ENCODE results near the gene VPREB1.
"Not testable (repeated sequence)": the region's sequence is repeated elsewhere in the genome, so short reads cannot be mapped to it uniquely, and the experiment has no call there.

Gene VPREB1

GRCh38 chr22:22214819-22215329, 29.7 kb upstream of the VPREB1 start:
- DNase-seq (ENCODE audit: low read depth in 2 of 2): no peak

GRCh38 chr22:22215659-22216449, 28.7 kb upstream of the VPREB1 start:
- DNase-seq (ENCODE audit: low read depth in 2 of 2): no peak

GRCh38 chr22:22216450-22216959, 28.1 kb upstream of the VPREB1 start:
- no peak for DNase-seq (ENCODE audit: low read depth in 2 of 2)

DNA sequence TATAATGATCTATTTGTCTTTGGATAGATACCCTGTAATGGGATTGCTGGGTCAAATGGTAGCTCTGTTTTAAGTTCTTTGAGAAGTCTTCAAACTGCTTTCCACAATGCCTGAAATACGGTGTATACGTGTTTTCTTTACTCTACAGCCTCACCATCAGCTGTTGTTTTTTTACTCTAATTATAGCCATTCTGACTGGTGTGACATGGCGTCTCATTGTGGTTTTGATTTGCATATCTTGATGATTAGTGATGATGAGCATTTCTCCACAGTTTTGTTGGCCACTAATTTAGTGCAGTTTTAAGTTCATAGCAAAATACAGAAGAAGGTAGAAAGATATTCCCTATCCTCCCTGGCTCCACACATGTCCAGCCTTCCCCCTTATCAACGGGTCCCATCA, 26.3 kb upstream of the VPREB1 start:
- DNase-seq (ENCODE audit: low read depth in 2 of 2): no peak

DNA sequence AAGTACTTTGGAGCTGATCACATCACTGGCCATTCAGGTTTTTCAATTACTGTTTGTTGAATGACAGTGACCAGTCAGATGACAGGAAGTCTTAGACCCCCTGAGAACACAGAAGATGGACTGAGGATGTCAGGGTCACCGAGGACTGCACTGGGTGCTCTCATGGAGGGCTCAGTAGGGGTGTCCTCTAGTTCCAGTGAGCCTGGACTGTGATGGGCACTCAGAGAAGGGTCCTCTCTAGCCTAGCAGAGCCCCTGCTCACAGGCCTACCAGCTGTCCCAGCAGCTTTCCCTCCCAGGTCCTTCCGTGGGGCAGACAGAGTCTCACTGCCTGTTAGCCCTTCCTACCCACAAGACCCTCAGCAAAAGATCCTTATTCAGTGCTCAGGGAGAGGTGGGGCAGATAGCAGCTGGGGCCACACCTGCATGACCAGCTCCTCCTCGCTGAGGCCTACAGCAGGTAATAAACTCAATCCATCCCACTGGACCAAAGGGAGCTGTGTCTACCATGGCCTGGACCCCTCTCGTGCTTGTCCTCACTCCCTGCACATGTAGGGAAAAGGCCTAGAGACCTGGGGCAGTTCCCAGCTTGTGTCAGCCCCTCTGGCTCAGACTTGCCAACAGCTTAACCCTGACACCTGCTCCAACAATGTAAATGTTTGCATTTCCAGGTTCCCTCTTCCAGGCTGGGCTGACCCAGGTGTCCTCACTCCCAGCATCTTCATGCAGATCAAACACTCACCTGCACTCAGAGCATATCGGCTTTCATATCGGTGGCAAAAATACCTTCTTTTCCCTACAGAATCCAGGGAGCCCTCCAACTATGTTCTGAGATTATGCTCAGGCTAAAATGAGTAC, 25.2 kb upstream of the VPREB1 start:
- no peak for DNase-seq (ENCODE audit: low read depth in 2 of 2)

GRCh38 chr22:22221043-22221442, 23.5 kb upstream of the VPREB1 start:
- not testable (repeated sequence) for DNase-seq (ENCODE audit: low read depth in 2 of 2)

DNA sequence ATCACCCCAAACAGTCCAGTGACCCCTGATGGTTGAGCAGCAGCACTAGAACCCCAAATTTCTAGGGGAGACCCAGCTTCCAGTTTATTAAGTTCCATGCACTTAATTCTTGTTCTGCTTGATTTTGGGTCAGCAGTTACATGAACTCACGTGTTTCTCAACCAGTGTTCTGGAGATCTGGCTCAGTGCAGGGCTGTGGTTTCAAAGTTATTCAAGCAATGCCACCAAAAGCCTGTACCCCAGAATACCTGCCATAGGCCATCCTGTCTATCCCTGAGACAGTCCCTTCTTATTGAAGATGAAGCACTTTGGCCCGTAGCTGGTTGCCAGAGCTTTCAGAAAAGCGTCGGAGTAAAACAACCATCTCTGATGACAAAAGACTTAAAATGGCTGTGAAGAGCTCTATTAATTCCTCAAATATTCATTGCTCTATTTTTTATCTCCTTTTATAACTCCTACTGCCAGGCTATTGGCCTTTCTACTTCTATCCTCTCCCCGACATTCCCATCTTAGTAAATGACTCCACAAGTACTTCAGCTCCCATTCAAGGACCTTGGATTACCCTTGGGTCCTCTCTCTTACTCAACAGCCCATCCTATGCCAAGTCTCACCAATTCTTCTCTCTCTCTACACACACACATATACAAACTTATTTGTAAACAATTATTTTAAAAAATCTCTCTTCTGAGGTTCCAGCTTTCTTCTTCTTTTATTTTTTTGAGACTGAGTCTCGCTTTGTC, 18.0 kb upstream of the VPREB1 start:
- no peak for DNase-seq (ENCODE audit: low read depth in 2 of 2)

DNA sequence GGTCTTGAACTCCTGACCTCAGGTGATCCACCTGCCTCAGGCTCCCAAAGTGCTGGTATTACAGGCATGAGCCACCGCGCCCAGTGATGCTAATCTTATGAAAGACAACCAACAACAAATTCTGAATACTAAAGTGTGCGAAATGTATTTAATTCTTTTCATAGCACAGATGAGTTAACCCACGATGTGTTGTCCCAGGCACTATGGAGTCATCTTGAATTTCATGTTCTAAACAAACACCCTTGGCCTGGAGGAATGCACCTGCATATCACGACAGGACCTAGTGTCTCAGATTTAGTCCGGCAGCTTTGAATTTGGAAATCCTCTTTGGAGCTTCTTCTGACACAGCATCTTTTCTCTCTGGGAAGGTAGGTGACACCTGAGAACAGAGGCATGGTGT, 16.2 kb upstream of the VPREB1 start:
- no peak for DNase-seq (ENCODE audit: low read depth in 2 of 2)

DNA sequence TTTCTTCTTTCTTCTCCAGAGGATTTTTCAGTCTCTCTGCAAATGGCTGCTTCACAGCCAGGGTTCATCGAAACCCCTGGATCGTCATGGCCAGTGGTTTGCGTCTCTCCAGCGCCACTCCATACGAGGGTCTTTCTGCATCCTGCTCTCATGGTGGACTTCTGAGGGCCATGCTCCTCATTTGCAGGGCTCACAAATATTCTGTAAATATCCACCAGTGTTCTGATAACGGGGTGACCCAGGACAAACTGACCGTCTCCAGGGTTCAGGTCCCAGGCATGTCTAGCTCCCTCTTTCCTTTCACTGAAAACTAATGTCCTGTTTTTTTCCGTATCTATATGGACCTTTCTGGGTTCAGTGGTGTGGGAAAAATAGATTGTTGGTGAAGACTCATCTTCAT, 15.7 kb upstream of the VPREB1 start:
- DNase-seq (ENCODE audit: low read depth in 2 of 2): no peak

- no peak for DNase-seq (ENCODE audit: low read depth in 2 of 2)
Observed at GRCh38 chr22:22229683-22230420, 14.7 kb upstream of the VPREB1 start.

DNA sequence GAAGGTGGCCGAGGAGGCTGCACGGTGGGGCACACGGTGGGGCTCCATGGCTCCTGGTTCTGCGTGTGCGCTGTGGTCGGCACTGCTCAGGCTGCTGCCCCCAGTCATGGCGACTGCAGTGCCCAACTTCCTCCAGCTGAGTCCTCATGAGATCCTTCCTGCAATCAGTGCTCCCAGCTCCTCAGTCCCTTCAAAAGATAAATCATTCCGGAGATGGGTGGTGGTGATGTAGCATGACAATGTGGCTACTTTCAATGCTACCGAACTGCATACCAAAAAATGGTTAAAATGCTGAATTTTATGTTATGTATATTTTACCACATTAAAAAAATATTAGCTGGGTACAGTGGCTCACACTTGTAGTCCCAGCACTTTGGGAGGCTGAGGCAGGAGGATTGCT, 14.1 kb upstream of the VPREB1 start:
- DNase-seq (ENCODE audit: low read depth in 2 of 2): no peak

DNA sequence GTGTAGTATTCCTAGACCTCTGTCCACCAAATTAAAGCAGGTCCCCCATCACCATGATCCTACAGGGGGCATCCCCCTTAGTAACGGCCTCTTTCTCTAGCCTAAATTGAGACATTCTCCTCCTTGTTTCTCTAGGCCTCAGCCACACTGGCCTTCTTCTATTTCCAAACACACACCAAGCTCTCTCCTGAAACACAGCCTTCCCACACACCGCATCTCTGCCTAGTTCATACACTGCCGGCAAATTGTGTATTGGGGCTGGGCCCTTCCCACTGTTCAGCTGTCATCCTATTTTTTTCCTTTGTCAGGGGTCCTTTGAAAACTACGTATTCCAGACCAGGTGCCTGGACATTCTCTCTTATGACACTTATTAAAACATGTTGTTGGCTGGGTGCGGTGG, 11.5 kb upstream of the VPREB1 start:
- no peak for DNase-seq (ENCODE audit: low read depth in 2 of 2)

DNA sequence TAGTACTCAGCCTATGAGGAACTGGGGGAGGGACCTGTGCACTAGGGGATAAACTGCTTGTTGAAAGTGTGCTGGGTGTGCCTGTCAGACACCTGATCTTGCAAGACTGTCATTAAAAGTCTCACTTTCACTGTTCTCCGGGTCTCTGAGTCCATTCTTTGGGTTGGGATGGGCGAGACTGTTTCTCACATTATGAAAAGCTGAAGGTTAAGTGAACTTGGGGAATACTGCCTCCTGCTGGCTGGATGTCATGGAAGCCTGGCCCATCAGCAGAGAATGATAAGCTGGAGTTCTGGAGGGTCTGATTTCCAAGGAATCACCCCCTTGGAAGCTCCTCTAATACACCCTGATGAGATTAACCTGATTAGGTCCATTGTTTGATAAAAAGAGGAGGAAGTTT, 9.0 kb upstream of the VPREB1 start:
- DNase-seq (ENCODE audit: low read depth in 2 of 2): peak; percentile 14 to 38

- no peak for DNase-seq (ENCODE audit: low read depth in 2 of 2)
Observed at GRCh38 chr22:22237521-22237920, 7.1 kb upstream of the VPREB1 start.

DNA sequence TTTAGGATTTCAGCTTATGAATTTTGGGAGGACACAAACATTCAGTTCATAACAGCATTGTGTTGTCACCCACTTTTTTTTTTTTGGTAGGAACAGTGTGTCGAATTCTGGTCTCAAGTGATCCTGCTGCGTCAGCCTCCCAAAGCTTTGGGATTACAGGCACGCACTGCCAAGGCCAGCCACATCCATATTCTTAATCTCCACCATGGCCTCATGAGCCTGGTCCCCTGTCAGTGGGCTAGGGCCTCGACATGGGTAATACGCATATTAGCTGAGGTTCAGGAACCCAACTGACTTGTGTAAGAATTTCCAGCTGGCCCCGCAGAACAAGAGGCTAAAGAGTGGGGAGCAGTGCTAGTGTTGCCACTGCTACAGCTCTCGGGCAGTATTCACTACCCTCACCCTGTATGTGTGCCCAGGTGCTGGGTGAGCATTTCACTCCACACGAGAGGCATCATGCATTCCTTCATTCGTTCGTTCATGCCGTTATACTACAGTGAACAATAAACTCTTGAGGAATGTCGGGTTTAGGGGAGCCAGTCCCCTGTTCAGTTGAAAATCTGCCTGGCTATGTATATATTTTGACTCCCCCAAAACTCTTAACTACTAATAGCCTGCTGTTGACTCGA, 5.2 kb upstream of the VPREB1 start:
- no peak for DNase-seq (ENCODE audit: low read depth in 2 of 2)

DNA sequence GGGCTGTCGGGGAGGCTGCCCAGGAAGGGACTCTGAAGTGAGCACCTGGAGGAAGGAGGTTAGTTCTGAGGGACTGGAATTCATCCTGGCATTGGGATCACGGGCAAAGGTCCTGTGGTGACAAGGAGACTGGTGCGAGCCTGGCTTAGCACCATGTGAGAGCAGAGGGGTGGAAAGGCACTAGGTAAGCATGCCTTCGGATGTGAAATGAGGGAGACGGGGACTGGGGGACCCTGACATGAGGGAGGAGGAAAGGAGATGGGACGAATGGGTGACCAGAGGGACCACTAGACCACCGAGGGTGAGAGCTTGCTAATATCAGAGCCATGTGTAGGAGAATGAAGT, 3.1 kb upstream of the VPREB1 start:
- no peak for DNase-seq (ENCODE audit: low read depth in 2 of 2)

- no peak for DNase-seq (ENCODE audit: low read depth in 2 of 2)
Observed at GRCh38 chr22:22242488-22242887, 2.1 kb upstream of the VPREB1 start.

DNA sequence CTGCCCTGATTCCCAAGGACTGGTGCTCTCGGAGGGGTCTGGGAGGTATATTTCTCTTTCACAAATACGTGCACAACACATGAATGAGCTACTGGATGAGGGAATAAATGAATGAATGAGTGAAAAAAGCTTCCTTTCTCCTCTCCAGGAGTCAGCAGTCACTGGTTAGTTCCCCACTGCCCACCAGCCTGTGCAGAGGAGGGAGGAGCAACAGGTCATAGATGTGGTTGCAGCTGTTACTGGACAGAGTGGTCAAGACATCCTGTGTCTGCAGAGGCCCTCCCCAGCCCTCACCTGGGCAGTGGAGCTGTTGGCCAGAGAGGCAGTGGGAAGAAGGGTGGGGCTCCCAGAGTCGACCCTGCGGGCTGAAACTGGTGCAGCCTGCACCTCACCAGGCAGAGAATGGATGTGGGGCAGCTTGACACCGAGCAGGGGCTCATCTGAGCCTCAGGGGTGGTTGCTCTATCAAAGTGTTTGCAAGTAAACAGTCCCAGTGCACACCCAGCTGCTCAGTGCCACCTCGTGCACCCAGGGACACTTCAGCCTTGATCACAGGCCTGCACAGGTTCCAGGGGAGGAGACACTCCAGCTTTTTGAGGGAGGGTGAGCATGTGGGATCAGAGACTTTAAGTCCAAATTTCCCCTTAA, 1.4 kb upstream of the VPREB1 start:
- no peak for DNase-seq (ENCODE audit: low read depth in 2 of 2)

DNA sequence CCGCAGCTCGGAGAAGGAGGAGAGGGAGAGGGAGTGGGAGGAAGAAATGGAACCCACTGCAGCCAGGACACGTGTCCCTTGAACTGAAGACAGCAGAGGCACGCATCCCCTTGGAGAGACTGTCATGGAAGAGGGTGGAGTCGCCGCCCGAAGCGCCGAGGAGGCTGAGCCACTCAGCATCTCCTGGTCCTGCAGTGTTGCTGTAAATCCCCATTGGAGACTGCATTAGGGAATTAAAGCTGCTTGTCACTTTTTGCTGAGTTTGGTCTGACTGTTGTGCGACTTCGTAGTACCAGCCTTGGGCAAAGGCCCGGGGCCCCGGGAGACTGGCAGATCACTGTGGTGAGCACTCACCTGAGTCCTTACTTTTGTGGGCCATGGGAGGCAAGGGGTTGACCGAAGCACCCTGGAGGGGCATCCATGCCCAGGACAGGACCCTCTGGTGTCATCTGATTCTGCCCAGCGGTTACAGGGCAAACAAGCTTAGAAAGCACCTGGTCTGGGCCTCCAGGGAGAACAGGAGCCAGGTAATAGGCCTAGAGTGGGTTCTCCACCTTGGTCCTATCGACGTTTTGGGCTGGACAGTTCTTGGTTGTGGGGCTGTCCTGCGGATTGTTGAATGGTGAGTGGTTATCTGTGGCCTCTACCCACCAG, 797 bp downstream of the VPREB1 start:
- no peak for DNase-seq (ENCODE audit: low read depth in 2 of 2)

Measured in stimulated activated CD8-positive, alpha-beta memory T cell treated with anti-CD3 and anti-CD28 coated beads, Interleukin-7, amount 100 ng/mL, for 1 hour (primary cell).